HG02642 (cell line): ENCODE results near the gene SIRPA.

Experiments used
- ATAC-seq: cut with Tn5 transposase; IDR thresholded peaks from one replicate; pipeline ENCODE4 v1.9.1; 2021; ENCODE audit warnings: mild to moderate bottlenecking; ENCODE audit not compliant: unreplicated experiment, poor library complexity

SIRPA gene

GRCh38 chr20:1894951-1895673, at the start of gene SIRPA:
Gene SIRPA (plus strand): TSS chr20:1895407. CDS start chr20:1895448, 41 bp downstream.
- ATAC-seq = no peak

GRCh38 chr20:1845701-1846100, 49.5 kb upstream of the SIRPA start:
- ATAC-seq = no peak

GRCh38 chr20:1846341-1846740, 48.9 kb upstream of the SIRPA start:
- no peak for ATAC-seq

- no peak for ATAC-seq
These were observed 48.3 kb upstream of the SIRPA start for GRCh38 chr20:1846876-1847275.

- no peak for ATAC-seq
These were observed 47.4 kb upstream of the SIRPA start for GRCh38 chr20:1847780-1848179.

- no peak for ATAC-seq
These were observed 46.8 kb upstream of the SIRPA start for GRCh38 chr20:1848373-1848772.

GRCh38 chr20:1851396-1851795, 43.8 kb upstream of the SIRPA start:
- ATAC-seq = no peak

GRCh38 chr20:1853473-1853872, 41.7 kb upstream of the SIRPA start:
- no peak for ATAC-seq

- no peak for ATAC-seq
These were observed 41.0 kb upstream of the SIRPA start for GRCh38 chr20:1854246-1854645.

- no peak for ATAC-seq
These were observed 40.1 kb upstream of the SIRPA start for GRCh38 chr20:1855109-1855508.

GRCh38 chr20:1855690-1856089, 39.5 kb upstream of the SIRPA start:
- no peak for ATAC-seq

GRCh38 chr20:1856424-1856823, 38.8 kb upstream of the SIRPA start:
- ATAC-seq = no peak

- ATAC-seq = no peak
These were observed 37.7 kb upstream of the SIRPA start for GRCh38 chr20:1857466-1857865.

- no peak for ATAC-seq
These were observed 36.3 kb upstream of the SIRPA start for GRCh38 chr20:1858871-1859270.

- ATAC-seq = no peak
These were observed 34.8 kb upstream of the SIRPA start for GRCh38 chr20:1860446-1860845.

GRCh38 chr20:1861347-1861976, 33.7 kb upstream of the SIRPA start:
- no peak for ATAC-seq

GRCh38 chr20:1861996-1862662, 33.1 kb upstream of the SIRPA start:
- no peak for ATAC-seq

- ATAC-seq = no peak
These were observed 32.5 kb upstream of the SIRPA start for GRCh38 chr20:1862663-1863053.

- no peak for ATAC-seq
These were observed 31.9 kb upstream of the SIRPA start for GRCh38 chr20:1863296-1863695.

- no peak for ATAC-seq
These were observed 28.4 kb upstream of the SIRPA start for GRCh38 chr20:1866834-1867233.

GRCh38 chr20:1867495-1868260, 27.5 kb upstream of the SIRPA start:
- no peak for ATAC-seq
